Testis (tissue), 3 donors: ENCODE data around the gene NSMF. TPM values are rescaled to one million over a fixed set of nuclear protein-coding genes. Genes with fewer than 3 reads are reported as not detected.

Experiments
- DNase-seq: peaks from one replicate; pipeline ENCODE4 v3.0.0-alpha.2; 2019
- H3K27ac ChIP-seq, 2 donors: fragments of 200-600 bp; sonication (generic); one replicate each; pipeline ENCODE4 v1.5.1; 2019
- H3K27me3 ChIP-seq: fragments of 200-600 bp; sonication (generic); one replicate; pipeline ENCODE4 v1.5.1; 2019
- H3K36me3 ChIP-seq: fragments of 200-600 bp; sonication (generic); one replicate; pipeline ENCODE4 v1.5.1; 2017; ENCODE audit warnings: low read depth; ENCODE audit errors: missing control alignments
- H3K4me1 ChIP-seq: fragments of 200-600 bp; sonication (generic); one replicate; pipeline ENCODE4 v1.5.1; 2019
- H3K4me3 ChIP-seq, 2 donors: fragments of 200-600 bp; sonication (generic); one replicate each; pipeline ENCODE4 v1.5.1; 2017 to 2019
- H3K9me3 ChIP-seq: fragments of 200-600 bp; sonication (generic); one replicate; pipeline ENCODE4 v1.5.1; 2017
- CTCF ChIP-seq, 3 experiments: fragments of 450-650 bp in 2 of 3; fragments of 200-600 bp in 1 of 3; sonication (generic) in 1 of 3; IDR thresholded peaks; one replicate each; pipeline ENCODE4 v1.5.1; 2016 to 2019; ENCODE audit warnings: antibody characterized with exemption in 3 of 3, mild to moderate bottlenecking in 2 of 3, moderate library complexity in 1 of 3
- POLR2A ChIP-seq: fragments of 450-650 bp; IDR thresholded peaks from one replicate; pipeline ENCODE4 v1.6.1; 2017; ENCODE audit warnings: antibody characterized with exemption, mild to moderate bottlenecking, moderate library complexity
- WGBS, 2 donors: methylation state at CpG; one replicate each; pipeline ENCODE4 v1.1.5; 2018; 5-methylcytosine and 5-hydroxymethylcytosine counted together
- intact Hi-C: fragments of 100-400 bp; cut with DNase I; formaldehyde crosslinking; loops from one replicate; pipeline ENCODE4 v1.15.1; 2023; ENCODE audit warnings: low total_unique reads
- polyA plus RNA-seq: library from polyadenylated mRNA; stranded (reverse); fragments of 350-450 nt; fragmentation: Illumina TruSeq; extraction: RNeasy Lipid Tissue Mini Kit (QIAGEN cat#74804); gene quantifications from one replicate; pipeline ENCODE4 v1.2.3, GENCODE V29; 2014; ENCODE audit warnings: low read depth, low replicate concordance; ENCODE audit not compliant: insufficient read depth
- total RNA-seq, 2 donors: library from RNA; depleted of rRNA; stranded (reverse); fragments of >200 nt; gene quantifications; one replicate each; pipeline ENCODE4 v1.2.3, GENCODE V29; 2016

NSMF gene
- total and polyA plus RNA-seq, 3 donors from 2014 or later = 42.5 to 105 (median 81.7) TPM

DNA sequence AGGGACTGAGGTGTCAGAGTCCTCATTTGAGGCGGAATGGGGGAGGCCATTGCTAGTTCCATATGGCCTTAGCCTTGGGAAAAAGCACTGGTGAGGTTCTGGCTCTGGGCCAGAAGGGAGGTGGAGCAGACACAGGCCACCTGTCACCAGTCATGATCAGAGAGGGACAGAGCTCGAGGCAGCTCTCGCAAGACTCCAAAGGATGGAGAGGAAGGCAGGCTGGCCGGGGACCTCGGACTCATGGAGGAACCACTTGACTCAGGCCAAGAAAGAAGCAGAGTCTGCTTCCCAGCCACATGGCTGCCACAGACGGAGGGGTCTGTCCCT, 29.2 kb upstream of the NSMF start:
- Histone ChIP-seq H3K4me3 (no peak overlapping the region), H3K36me3 (no peaks in the 10 kb centered on the region), H3K27ac (no peak overlapping the region), H3K4me1 (no peaks in the 10 kb centered on the region), H3K27me3 (no peaks in the 10 kb centered on the region), H3K9me3 (no peaks in the 10 kb centered on the region)
- TF ChIP-seq POLR2A (no peak), CTCF (IDR thresholded peaks at IDR 0.05) (no peak)
- no peak for DNase-seq
- intact Hi-C loops = no loop called here
- 93% methylated on average over 3 to 6 of the region's 6 CpGs for WGBS, 2 donors

DNA sequence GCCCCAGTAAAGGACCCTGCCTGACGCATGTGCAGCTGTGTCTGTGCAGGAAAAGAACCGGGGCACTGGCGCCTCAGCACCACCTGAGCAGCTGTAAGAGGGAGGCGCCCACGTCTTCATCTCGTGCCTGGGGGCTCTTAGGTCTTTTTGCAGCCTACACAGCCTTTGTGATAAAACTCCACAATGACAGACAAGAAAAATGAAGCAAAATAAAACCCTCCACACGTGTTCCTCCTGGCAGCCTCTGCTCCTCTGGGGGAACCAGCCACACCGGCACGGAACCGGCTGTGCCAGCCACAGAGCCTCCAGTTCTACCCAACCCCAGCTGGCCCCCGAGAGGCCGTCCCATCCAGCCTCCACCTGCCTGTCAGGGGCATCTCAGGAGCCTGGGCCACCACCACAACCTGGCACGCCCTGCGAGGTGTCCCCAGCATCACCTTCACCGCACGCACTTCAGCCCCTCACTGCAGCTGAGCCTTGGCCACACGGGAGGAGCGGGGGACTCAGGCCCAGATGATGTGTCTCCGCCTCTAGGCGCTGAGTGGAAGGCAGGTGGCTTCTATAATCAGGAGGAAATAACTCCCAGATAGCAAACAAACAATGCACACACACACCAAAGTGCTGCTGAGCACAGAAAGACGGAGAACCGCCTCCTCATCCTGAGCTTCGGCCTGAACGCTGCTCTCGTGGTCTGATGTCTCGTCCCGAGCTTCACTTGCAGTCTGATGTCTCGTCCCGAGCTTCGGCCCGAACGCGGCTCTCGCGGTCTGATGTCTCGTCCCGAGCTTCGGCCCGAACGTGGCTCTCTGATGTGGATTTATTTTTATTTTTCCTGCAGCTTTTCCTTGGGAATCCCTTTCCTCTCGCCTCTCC, 28.6 kb upstream of the NSMF start:
- Histone ChIP-seq H3K27ac (no peak overlapping the region), H3K36me3 (no peaks in the 10 kb centered on the region), H3K4me3 (no peak overlapping the region), H3K4me1 (no peaks in the 10 kb centered on the region), H3K27me3 (no peaks in the 10 kb centered on the region), H3K9me3 (no peaks in the 10 kb centered on the region)
- TF ChIP-seq CTCF (IDR thresholded peaks at IDR 0.05) = no peak
- 93 to 94% methylated on average over 33 to 41 of the region's 41 CpGs for WGBS, 2 donors
- DNase-seq = no peak
- intact Hi-C loops = no loop called here

DNA sequence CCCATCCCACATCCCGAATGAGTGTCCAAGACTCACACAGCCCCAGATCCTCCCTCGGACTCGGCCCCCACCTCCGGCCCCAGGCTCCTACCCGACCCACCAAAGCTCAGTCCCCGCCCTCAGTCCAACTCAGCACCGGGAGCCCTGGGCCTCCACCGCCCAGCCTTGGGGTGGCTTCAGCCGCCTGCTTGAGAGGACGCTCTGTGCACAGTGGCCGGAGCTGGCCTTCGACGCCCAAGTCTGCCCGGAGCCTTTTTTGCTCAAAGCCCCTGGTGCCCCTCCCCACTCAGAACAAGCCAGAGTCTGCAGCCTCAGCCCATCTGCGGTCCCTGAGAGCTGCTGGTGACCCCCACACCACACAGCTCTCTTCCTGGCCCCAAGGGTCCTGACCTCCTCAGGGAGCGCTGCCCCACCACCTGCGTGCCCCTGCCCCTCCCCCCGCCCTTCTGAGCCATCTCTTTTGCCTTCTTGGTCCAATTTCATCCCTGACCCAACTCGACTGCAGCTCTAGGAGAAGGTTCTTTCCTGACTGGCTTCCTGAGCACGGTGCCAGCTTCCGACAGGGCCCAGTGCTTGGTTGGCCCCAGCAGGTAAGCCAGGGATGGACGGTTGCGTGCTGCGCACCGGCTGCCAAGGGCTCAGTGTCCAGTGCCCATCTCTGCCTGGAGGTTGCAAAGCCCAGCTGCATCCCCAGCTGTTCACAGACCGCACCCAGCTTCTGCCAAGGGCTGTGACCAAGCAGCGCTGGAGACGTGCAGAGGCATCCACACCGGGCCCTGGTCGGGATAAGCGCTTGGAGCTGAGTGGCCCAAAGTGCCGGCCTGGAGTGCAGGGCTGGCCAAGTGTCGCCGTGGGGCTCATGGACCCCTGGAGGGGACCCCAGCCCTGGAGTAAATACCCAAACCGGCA, 27.7 kb upstream of the NSMF start:
- H3K36me3 ChIP-seq = no peaks in the 10 kb centered on the region
- no peaks in the 10 kb centered on the region for H3K9me3 ChIP-seq
- peaks cover 9% of the 10 kb centered on the region for H3K4me1 ChIP-seq
- no peak for DNase-seq
- no peaks in the 10 kb centered on the region for H3K27me3 ChIP-seq
- 80 to 89% methylated on average over 18 to 35 of the region's 35 CpGs for WGBS, 2 donors
- no peak overlapping the region for H3K27ac ChIP-seq
- intact Hi-C loops = no loop called here
- no peak overlapping the region for H3K4me3 ChIP-seq
- no peak for TF ChIP-seq CTCF (IDR thresholded peaks at IDR 0.05)
- no peak for TF ChIP-seq POLR2A

DNA sequence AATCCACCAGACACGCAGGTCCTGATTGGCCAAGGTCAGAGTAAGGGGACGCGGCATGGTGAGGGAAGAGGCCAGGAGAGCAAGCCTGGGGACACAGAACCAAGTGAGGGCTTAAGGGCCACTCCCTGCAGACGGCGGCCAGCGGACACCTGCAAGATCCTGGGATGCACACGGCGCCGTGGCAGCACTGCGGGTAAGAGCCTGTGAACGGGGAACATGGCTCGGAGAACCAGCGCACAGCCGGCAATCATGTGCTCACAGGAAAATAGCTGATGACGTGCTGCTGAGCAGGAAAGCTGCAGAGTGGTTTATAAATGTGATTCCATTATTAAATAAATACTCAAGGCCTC, 27.0 kb upstream of the NSMF start:
- no peak overlapping the region for H3K4me3 ChIP-seq
- no peaks in the 10 kb centered on the region for H3K9me3 ChIP-seq
- 95 to 98% methylated on average over 15 of the region's 15 CpGs for WGBS, 2 donors
- no peaks in the 10 kb centered on the region for H3K36me3 ChIP-seq
- no peaks in the 10 kb centered on the region for H3K27me3 ChIP-seq
- no peak overlapping the region for H3K27ac ChIP-seq
- DNase-seq = no peak
- intact Hi-C loops = no loop called here
- TF ChIP-seq POLR2A (no peak), CTCF (IDR thresholded peaks at IDR 0.05) (no peak)
- peaks cover 10% of the 10 kb centered on the region for H3K4me1 ChIP-seq
